Gastroesophageal sphincter (tissue), 3 donors: ENCODE results near the gene MEG3.

ENCODE experiments used
- CTCF ChIP-seq, 4 experiments: fragments of 200-600 bp in 2 of 4; fragments of 450-650 bp in 2 of 4; sonication (generic) in 1 of 4; IDR thresholded peaks; one replicate each; pipeline ENCODE4 v1.5.1; 2017 to 2019; ENCODE audit warnings: antibody characterized with exemption in 4 of 4, mild to moderate bottlenecking in 2 of 4, moderate library complexity in 2 of 4
- EP300 ChIP-seq: sonication (generic); formaldehyde crosslinking; IDR thresholded peaks from one replicate; pipeline ENCODE4 v1.6.1; 2017; ENCODE audit warnings: antibody characterized with exemption, mild to moderate bottlenecking
- POLR2A ChIP-seq, 2 donors: fragments of 450-650 bp; IDR thresholded peaks; one replicate each; pipeline ENCODE4 v1.6.1; 2017; ENCODE audit warnings: antibody characterized with exemption in 2 of 2, mild to moderate bottlenecking in 2 of 2, moderate library complexity in 1 of 2

DNA sequence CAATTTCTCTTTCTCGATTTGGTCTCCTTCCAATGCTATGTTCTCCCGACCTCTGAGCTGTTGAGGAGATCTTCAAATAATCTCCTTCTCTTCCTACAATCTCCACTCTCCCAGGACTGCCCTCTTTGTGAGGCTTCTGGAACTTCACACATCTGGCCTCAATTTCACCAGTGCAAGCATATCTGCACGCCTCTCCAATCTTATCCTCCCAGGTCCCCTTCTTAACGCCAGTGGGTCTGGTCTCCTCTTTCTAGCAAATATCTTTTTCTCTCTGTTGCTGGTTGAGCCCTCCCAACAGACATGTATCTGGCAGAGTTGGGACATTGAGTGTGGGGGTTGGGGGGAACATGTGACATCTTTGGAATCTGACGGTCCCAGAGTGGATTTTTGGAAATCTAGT lies 59.7 kb downstream of the MEG3 start:
- TF ChIP-seq CTCF (IDR thresholded peaks at IDR 0.05) (no peak), EP300 (no peak), POLR2A (IDR thresholded peaks at IDR 0.05) (no peak)
